PFSK-1 (cell line): ENCODE data around the gene UBE2D1.

ENCODE experiments used
- SIN3A ChIP-seq: IDR thresholded peaks from 2 replicates; pipeline ENCODE4 v1.6.1; 2012; ENCODE audit warnings: mild to moderate bottlenecking, low read length, moderate library complexity, borderline replicate concordance; ENCODE audit not compliant: insufficient read depth
- TAF1 ChIP-seq: IDR thresholded peaks from 2 replicates; pipeline ENCODE4 v1.6.1; 2012; ENCODE audit warnings: low read length, control low read depth, borderline replicate concordance; ENCODE audit not compliant: insufficient read depth

- TF ChIP-seq TAF1, result no peak
- TF ChIP-seq SIN3A, result no peak
These were observed 1.4 kb downstream of the UBE2D1 start for GRCh38 chr10:58336242-58336641.
